DMS79 (cell line): ENCODE measurements around the gene LRRC4B.
"Not testable (repeated sequence)": the region's sequence is repeated elsewhere in the genome, so short reads cannot be mapped to it uniquely, and the experiment has no call there.

Experiments used
- DNase-seq: peaks from one replicate; lab custom pipeline; 2025; lab: John Stamatoyannopoulos, UW

LRRC4B gene

DNA sequence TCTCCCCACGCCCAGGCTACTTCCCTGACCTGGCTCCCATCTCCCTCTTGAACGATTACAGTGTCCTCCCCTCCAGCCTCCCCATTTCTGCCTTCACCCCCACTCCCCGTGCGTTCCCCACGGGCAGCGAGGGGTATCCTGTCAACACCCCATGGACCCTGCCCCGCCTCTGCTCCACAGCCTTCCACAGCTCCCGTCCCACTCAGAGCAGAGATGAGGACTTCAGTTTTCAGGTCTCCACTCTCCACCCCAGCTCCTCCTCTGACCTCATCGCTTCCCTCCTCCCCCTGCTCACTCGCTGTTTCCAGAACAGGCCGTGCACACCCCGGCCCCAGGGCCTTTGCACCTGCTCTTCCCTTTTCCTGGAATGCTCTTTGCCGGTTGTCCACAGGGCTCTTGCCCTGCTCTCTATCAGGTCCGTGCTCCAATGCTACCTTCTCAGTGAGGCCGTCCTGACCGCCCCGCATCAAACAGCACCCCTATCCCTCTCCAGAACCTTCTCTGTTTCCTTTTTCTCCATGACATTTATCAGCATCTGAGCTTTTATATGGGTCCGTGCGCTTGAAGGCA, 15.0 kb downstream of the LRRC4B start:
- DNase-seq, result no peak

DNA sequence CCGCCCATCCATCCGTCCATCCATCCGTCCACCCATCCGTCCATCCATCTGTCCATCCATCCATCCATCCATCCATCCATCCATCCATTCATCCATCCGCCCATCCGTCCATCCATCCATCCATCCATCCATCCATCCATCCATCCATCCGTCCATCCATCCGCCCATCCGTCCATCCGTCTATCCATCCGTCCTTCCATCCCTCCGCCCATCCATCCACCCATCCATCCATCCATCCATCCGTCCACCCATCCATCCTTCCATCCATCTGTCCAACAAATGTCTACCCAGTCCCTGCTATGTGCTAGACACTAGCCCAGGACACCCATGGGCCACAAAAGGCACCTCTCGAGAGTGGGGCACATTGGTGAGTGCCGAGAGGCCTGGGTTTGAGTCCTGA, 15.7 kb downstream of the LRRC4B start:
- DNase-seq, result no peak

DNA sequence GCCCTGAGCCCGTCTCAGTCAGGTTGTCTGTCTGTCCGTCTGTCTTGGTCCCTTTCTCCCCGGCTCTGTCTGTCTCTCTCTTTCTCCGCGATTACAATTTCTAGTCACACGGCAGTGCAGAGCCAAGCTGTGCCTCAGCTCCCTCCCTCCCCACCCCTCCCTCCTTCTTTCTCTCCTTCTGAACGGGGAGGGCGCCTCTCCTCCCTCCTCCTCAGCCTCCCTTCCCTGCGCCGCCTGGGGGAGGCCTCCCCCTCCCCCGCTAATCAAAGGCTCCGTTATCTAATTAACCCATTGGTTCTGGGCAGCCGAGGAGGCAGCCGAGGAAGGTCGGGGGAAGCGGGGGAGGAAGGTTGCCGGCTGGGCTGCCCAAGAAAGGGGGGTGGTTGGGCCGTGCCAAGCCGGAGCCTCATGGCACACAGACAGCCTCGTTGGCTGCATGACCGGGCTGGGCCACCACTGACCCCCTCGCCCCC, 16.5 kb downstream of the LRRC4B start:
- DNase-seq, result no peak

DNA sequence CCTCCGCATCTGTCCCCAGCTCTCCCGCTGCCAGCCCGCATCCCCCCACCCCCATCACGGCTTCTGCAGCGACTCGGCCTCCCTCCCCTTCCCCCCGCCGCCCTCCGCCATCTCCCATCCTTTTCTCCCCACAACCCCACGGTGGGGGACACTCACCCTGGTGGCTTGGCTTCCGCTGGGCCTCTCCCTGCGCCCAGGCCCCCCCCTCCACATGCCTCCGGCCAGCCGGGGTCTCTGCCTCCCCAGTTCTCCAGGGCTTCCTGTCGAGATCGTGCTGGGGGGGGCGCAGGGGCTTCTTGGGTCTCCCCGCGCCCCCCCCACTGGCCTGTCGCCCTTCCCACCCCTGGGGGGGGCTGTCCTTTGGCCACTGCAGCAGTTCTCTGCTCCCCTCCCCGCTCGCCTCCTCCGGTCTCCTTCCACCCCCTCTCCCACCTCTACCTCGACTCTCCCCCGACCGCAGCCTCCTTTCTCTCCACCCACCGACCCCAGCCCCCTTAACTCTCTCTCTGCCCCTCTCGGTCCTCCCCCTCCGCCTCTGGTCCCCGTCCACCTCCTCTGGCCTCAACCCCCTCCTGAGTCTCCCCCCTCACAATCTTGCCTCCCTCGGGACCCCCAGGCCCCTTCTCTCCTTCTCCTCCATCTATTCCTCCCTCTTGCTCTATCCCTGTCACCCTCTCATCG, 17.1 kb downstream of the LRRC4B start:
- no peak for DNase-seq

DNA sequence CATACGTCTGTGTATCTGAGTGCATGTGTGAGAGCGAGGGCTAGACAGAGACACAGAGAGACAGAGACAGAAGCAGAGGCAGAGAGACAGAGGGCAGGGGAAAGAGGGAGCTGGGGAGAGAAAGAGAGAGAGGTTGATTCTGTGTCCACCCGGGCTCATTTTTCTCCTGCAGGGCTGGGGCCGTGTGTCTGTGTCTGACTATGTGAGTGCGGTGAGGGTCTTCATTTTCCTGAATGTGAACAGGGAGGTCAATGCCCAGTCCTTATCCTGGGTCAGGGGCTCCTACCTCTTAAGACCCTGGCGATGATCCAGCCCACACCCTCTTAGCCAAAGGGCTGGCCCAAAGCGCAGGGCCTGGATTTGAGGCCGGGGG, 17.7 kb downstream of the LRRC4B start:
- no peak for DNase-seq

DNA sequence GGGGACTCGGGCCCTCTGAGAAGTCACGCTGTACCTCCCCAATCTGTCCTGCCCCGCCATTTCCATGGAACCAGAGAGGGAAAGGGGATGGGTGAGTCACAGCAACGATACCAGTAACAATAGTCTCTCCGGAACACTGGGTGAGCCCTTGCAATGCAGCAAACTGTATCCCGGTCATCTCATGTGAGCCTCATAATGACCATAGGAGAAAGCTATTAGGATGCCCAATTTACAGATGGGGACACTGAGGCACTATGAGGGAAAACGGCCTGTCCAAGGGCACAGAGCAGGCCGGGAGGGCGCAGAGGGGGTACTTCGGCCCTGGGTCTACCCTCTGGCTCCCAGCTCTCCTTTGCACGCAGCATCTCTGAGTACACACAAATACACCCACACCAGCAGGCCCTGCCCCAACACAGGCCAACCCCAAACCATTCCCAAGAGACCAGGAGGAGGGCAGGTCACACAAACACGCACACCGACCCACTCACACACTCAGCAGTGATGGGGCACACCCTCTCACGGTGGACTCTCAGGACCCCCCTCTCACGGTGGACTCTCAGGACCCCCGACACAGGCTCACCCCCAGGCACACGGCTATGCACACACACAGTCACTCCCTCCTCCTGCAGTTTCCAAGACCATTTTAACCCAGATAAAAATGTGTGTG, 18.2 kb downstream of the LRRC4B start:
- no peak for DNase-seq

DNA sequence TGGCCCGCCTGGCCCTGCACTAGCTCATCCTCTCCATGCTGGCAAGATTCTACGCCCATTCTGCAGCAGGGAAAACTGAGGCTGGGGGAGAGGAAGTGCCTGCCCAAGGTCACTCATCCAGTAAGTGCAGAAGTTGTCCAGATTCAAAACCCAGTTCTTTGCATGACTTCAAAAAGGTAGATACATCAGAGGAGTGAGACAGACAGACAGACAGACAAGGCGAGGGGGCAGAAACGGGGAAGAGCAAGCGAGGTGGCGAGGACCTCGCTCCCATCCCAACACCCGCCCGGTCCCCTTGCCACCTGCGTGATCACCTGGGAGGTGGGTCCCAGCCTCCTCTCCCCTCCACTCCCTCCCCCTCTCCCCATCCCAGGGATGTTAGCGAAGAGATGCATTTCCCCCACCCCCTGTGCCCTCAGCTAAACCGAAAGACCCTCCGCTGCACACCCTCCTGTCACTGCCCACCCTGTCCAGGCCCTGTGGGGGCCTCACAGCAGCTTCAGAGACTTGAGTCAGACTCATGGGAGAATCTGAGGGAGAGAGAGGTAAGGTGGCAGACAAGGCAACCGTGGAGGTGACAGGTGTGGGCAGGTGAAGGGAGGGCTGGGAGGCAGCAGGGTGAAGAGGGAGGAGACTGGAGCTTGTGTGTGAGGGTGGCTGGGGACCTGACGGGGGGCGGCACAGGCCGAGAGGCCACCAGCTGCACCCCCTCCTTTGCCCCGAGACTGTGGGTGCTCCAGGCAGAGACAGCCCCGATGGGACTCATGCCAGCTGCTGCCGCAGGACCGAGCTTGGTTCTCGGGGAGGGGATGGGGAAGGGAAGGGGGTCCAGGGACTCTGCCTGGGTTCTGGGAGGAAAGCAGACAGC, 18.9 kb downstream of the LRRC4B start:
- DNase-seq, result no peak

DNA sequence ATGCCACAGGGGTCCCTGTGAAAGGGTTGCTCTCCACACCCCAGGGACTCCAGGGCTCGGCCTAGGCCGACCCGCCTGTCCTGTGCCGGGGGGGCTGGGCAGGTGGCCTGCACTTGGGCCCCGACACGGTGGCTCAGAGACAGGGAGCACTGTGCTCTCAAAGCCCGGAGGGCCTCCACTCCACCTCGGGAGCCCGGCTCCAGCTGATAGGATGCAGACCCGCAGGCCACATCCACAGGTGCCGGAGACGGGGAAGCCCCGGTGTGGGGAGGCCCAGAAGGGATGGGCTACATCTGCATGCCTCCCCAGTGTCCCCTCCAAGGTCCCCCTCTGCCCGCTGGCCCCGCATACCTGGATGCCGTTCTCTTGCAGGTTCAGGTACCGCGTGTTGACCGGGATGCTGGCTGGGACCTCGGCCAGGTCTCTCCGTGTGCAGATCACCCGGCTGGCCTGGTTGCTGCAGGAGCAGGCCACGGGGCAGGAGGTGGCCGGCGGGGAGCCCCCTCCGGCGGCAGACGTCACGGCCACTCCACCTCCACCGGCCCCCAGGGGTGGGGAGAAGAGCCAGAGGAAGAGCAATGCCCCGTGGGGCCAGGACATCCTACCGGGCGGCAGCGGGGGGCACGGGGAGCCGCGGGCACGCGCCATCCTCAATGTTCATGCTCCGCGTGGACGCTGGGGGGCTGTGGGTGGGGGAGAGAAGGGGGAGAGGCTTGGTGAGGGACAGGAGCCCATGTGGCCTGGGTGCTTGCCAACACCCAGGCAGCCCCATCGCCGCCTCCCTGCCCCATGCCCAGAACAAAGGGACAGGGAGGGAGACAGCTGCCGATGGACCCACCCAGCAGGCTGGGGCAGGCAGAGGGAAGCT, 19.8 kb downstream of the LRRC4B start:
- no peak for DNase-seq

DNA sequence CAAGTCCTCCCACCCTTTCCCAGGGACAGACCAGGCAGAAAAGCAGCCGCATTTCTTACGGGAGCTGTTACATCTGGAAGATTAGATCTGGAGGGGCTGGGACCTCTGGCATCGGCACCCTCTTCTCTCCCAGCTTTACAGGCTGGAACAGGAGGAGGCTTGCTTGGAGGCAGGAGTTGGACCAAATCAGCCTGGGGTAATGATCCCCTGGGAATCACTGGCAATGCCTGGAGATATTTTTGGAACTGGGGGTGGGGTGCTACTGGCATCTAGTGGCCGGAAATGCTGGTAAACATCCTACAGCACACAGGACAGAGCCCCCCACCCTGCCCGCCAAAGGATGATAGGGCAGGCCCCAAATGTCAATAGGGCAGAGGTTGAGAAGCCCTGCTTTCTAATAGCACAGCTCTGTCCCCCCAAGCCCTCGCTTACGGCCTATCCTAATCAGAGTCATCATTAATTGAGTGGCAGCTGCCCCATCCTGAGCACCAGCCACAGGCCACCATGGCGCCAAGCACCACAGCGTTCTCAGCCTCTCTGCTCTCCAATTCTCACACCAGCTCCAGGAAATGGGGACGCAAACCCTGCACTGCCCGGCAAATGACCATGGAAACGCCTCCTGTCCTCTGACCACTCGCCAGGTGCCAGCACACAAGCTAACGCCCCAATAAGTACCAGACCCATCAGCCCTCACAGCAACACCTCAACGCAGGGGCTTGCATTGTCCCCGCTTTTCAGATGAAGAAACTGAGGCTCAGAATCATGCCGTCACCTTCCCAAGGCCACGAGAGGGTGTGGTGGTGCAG, 20.6 kb downstream of the LRRC4B start:
- no peak for DNase-seq

DNA sequence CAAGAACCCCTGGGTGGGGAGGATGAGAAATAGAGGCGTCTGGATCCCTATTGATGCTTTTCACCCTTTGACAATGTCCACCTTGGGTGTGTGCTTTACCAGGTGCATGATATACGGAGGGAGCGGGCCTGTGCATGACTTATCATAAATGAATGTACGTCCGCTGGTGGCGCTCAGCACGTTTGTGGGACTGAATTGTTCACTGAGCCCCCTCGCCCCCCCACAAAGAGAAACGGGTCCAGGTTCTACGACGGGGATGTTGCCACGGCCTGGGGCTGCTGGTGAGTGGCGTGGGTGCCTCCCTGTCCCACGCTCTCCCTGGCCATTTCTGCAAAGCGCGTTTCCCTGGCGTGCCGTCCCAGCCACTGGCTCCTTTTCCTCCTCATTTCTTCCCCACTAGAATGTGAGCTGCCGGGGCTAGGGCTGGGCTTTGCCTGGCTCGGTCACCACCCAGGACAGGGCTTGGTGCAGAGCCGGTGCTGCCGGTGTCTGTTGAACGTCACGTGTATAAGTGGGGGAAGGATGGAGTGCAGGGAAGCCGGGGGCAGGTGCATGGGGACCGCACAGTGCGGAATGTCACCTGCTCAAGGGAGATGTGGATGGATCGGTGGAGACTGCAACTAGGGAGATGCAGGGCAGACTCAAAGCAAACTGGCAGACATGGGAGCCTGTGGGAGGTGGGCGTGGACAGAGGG, 21.6 kb downstream of the LRRC4B start:
- DNase-seq, result no peak

DNA sequence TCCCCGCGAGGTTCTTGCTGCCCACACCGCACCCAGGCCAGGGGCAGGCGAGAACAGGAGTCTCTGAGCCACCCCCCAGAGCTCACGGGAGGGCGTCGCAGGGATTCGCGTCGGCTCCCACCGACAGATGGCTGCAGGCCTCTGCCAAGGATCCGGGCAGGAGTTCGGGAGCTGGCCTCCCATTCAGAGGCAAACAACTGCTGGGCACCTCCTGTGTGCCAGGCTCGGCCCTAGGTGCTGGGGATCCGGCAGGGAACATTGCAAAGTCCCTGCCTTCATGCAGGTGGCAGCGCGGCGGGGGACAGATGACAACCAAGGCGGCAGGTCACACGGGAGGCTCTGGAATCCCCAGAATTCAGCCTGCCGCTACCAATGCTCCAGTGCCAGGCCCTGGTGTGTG, 25.3 kb downstream of the LRRC4B start:
- no peak for DNase-seq

DNA sequence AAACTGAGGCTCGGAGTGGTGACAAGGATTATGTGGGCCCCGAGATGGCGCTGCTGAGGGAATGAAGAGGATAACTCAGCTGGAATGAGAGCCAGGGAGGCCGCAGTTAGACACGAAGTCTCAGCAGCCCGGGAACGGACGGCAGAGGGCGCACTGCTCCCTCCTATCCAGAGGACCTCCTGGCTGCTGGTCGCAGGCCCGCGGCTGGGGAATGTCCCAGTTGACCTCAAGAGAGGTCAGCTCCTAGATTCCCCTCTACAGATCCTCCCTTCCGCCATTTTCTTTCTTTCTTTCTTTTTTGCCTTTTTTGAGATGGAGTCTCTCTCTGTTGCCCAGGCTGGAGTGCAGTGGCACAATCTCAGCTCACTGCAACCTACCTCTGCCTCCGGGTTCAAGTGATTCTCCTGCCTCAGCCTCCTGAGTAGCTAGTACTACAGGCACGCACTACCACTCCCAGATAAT, 30.4 kb downstream of the LRRC4B start:
- DNase-seq, result no peak

DNA sequence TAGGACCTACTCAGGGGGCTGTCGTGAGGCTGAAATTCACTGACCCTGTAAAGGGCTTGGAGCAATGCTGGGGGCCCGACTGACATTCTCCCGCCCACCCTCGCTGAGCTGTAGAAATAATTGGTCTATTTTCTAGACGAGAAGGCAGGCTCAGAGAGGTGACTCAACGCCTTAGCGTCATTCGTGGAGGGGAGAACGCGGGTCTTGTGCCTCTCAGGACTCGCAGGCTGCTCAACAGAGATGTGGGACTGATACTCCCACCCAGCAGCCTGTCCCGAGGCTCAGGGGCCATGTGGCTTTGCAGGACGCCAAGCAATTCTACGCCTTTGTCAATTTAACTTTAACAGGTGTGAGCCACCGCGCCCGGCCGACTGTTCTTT, 30.9 kb downstream of the LRRC4B start:
- no peak for DNase-seq

DNA sequence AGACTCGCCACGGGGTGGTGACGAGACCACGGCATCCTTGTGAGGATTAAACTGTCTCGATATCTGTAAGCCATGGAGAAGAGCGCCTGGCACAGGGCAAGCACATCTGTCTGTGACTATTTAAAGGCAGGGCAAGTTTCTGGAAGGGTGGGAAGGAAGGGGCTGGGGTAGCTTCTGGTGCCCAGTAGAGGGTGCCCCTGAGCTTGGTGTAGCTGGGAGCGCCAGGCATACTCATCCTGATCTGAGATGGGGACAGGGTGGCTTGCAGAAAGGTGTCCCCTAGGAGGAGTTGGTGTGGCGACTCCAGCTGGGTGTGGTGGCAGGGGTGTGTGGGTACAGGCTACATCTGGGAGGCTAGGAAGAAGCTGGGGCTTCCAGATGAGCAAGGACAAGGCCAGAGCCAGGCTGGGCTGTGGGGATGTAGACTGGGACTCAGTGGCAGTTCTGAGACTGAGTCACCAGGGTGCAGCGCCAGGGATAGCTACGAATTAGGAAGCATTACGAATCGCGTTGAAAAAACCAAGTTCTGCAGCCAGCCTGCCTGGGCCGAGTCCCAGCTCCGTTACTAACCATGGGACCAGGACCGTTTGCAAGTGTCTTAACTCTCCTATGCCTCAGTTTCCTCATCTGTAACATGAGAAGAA, 31.5 kb downstream of the LRRC4B start:
- DNase-seq, result no peak

DNA sequence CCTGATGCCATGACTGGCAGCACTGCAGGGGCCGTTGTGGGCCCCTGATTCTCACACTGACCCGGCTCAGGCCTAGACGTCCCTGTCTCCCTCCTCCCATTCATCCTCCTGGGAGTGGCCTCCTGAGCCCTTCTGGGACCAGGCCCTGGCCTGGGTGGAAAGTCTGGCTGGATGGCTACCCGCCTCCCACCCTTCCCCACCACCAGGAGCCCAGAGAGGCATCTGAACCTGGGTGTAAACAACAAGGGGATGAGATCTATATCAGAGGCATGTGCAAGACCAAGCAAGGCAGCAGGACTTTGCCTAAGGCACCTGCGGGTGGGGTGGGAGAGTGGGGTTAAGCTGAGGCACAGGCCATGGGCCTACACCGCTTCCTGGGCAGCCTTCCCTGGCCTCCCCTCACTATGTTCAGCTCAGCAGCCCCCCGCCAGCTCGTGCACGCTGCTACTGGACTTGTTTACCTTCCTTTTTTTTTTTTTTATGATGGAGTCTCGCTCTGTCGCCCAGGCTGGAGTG, 32.5 kb downstream of the LRRC4B start:
- DNase-seq, result no peak

DNA sequence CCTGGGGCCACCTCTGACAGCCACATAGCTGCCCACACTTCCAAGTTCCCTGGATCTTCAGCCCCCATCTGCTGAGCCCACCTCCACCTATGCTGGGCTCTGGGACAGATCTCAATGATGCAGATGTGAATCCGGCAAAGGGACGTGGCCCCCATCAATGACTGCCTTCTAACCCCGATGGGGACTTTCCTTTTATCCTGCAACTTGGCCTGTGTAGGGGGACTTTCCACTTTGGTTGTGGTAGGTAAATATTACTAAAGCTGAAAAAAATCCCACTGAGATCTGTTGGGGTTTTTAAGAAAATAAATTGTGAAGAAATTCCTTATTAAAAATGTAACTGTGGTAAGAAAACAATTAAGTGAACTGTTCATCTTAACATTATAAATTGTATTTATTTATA, 33.8 kb downstream of the LRRC4B start:
- DNase-seq, result no peak

DNA sequence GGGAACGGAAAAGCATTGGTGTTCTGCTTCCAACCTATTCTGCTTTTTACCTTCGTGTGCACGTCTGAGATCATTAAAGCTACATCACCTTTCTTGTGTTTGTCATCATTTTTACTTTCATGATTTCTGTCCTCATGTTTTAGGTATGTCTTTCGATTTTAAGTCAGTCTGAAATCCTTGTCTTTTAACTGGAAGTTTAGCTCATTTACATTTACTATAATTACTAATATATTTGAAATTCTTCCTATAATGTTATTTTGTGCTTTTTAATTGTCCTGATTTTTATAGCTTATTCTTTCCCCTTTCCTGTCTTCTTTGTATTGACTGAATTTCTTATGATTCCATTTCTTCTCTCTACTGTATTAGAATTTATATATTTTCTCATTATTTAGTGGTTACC, 35.3 kb downstream of the LRRC4B start:
- DNase-seq, result no peak

DNA sequence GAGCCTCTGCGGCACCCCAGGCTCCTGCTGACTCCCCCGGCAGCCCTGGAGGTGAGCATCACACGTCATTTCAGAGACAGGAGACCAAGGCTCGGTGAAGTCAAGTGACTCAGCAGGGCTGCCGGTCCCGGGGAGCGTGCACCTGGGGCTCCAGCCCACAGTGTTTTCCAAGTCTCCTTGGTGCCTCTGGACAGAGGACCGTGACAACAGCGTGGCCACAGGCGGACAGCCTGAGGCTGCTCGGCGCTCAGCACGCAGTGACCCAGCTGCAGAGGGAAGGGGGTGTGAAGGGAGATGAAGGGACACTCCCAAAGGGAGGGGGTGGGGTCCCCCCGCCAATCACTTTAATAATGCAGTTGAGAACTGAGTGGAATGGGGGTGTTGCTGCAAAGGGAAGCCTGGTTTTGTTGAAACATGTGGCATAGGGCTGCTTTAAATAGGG, 37.0 kb downstream of the LRRC4B start:
- no peak for DNase-seq

DNA sequence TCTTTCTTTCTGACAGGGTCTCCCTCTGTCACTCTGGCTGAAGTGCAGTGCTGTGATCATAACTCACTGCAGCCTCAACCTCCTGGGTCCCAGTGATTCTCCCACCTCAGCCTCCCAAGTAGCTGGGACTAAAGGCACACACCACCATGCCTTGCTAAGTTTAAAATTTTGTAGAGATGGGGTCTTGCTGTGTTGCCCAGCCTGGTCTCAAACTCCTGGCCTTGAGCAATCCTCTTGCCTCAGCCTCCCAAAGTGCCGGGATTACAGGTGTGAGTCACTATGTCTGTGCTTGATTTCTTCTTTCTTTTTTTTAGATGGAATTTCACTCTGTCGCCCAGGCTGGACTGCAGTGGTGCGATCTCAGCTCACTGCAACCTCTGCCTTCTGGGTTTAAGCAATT, 40.2 kb downstream of the LRRC4B start:
- not testable (repeated sequence) for DNase-seq
